Measurements from ENCODE around the gene CECR2. TPM values are rescaled to one million over a fixed set of nuclear protein-coding genes. Genes with fewer than 3 reads are reported as not detected.
"Not testable (repeated sequence)": the region's sequence is repeated elsewhere in the genome, so short reads cannot be mapped to it uniquely, and the experiment has no call there.

CECR2 gene
- total RNA-seq, 1 donor from 2014 or later, result 1.4 TPM

DNA sequence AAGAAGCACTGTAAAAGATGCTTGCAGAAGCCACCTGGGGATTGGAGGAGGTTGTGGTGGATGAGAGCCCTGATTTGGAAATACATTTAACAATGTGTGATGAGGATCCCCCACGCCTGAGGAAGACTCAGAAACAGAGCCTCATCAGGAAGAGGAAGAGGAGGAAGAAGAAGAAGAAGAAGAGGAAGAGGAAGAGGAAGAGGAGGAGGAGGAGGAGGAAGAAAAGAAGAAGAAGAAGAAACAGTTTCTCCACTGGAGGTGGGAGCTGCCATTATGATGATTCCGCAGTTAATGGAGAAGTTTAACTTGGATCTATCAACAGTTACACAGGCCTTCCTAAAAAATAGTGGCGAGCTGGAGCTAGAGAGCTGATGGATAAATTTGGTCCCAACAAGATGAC lies 50.1 kb downstream of the CECR2 start:
- no peak for DNase-seq (ENCODE audit: low spot score in 2 of 2)
- Histone ChIP-seq H3K36me3 (no peaks in the 10 kb centered on the region), H3K4me1 (no peaks in the 10 kb centered on the region), H3K9me3 (no peaks in the 10 kb centered on the region), H3K27ac (no peak overlapping the region), H3K4me3 (no peak overlapping the region), H3K27me3 (no peaks in the 10 kb centered on the region)
- intact Hi-C loops (cut with DNase I), result no loop called here
- TF ChIP-seq, protein P1, sequence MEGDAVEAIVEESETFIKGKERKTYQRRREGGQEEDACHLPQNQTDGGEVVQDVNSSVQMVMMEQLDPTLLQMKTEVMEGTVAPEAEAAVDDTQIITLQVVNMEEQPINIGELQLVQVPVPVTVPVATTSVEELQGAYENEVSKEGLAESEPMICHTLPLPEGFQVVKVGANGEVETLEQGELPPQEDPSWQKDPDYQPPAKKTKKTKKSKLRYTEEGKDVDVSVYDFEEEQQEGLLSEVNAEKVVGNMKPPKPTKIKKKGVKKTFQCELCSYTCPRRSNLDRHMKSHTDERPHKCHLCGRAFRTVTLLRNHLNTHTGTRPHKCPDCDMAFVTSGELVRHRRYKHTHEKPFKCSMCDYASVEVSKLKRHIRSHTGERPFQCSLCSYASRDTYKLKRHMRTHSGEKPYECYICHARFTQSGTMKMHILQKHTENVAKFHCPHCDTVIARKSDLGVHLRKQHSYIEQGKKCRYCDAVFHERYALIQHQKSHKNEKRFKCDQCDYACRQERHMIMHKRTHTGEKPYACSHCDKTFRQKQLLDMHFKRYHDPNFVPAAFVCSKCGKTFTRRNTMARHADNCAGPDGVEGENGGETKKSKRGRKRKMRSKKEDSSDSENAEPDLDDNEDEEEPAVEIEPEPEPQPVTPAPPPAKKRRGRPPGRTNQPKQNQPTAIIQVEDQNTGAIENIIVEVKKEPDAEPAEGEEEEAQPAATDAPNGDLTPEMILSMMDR (IDR thresholded peaks at IDR 0.05), result no peak

- H3K4me1 ChIP-seq, result no peaks in the 10 kb centered on the region
- no peaks in the 10 kb centered on the region for H3K36me3 ChIP-seq
- H3K27ac ChIP-seq, result no peak overlapping the region
- intact Hi-C loops (cut with DNase I), result no loop called here
- TF ChIP-seq, protein P1 (IDR thresholded peaks at IDR 0.05), result no peak
- no peak overlapping the region for H3K4me3 ChIP-seq
- no peaks in the 10 kb centered on the region for H3K27me3 ChIP-seq
- H3K9me3 ChIP-seq, result no peaks in the 10 kb centered on the region
- no peak for DNase-seq (ENCODE audit: low spot score in 2 of 2)
These were observed 53.6 kb downstream of the CECR2 start for GRCh38 chr22:17422736-17423343.

DNA sequence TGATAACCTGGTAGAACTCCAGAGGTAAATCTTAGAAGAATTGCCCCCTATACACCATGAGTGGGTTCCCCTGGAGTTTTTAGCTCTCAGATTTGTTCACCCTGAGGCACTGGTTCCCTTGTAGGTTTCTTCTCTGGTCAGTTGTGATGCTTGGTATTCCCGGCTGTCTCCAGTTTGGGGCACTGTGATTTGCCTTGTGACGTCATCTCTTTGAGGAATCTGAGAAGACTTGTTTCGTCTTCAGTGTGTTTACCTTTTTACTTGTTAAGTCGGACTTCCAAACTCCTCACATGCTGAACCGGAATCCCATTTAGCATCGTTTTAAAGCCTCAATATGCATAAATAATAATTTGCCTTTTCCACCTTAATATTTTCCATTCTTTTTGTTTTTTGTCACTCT lies 54.4 kb downstream of the CECR2 start:
- intact Hi-C loops (cut with DNase I), result no loop called here
- TF ChIP-seq, protein P1 (IDR thresholded peaks at IDR 0.05), result no peak
- Histone ChIP-seq H3K36me3 (no peaks in the 10 kb centered on the region), H3K9me3 (no peaks in the 10 kb centered on the region), H3K4me3 (no peak overlapping the region), H3K27me3 (no peaks in the 10 kb centered on the region), H3K27ac (no peak overlapping the region), H3K4me1 (no peaks in the 10 kb centered on the region)
- DNase-seq (ENCODE audit: low spot score in 2 of 2), result no peak

DNA sequence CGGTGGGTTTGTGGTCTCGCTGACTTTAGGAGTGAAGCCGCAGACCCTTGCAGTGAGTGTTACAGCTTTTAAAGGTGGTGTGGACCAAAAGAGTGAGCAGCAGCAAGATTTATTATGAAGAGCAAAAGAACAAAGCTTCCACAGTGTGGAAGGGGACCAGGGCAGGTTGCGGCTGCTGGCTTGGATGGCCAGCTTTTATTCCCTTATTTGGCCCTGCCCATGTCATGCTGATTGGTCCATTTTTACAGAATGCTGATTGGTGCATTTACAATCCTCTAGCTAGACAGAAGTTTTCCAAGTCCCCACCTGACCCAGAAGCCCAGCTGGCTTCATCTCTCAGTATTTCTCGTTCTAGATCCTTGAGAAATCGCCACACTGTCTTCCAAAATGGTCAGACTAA lies 58.3 kb downstream of the CECR2 start:
- H3K9me3 ChIP-seq; H3K36me3 ChIP-seq; H3K4me1 ChIP-seq; DNase-seq (ENCODE audit: low spot score in 2 of 2); intact Hi-C loops (cut with DNase I); H3K27ac ChIP-seq; H3K27me3 ChIP-seq; H3K4me3 ChIP-seq: not testable (repeated sequence)

- TF ChIP-seq, protein P1 (IDR thresholded peaks at IDR 0.05), result no peak
- no peaks in the 10 kb centered on the region for H3K36me3 ChIP-seq
- H3K27ac ChIP-seq, result no peak overlapping the region
These were observed 60.3 kb downstream of the CECR2 start for GRCh38 chr22:17429516-17429915.

GRCh38 chr22:17430412-17430811 lies 61.2 kb downstream of the CECR2 start:
- H3K27ac ChIP-seq, result no peak overlapping the region
- no peaks in the 10 kb centered on the region for H3K27me3 ChIP-seq
- no peaks in the 10 kb centered on the region for H3K36me3 ChIP-seq
- TF ChIP-seq, protein P1 (IDR thresholded peaks at IDR 0.05), result no peak
- H3K4me1 ChIP-seq, result no peaks in the 10 kb centered on the region
- no peaks in the 10 kb centered on the region for H3K9me3 ChIP-seq
- intact Hi-C loops (cut with DNase I), result no loop called here
- no peak for DNase-seq (ENCODE audit: low spot score in 2 of 2)
- H3K4me3 ChIP-seq, result no peak overlapping the region

More at GRCh38 chr22:17429516-17429915, 60.3 kb downstream of the CECR2 start:
- Histone ChIP-seq H3K4me3 (no peak overlapping the region), H3K9me3 (no peaks in the 10 kb centered on the region), H3K27me3 (no peaks in the 10 kb centered on the region), H3K4me1 (no peaks in the 10 kb centered on the region)
- DNase-seq (ENCODE audit: low spot score in 2 of 2), result no peak
- intact Hi-C loops (cut with DNase I), result no loop called here

All from ascending aorta (tissue), 2 donors.